Esophagus muscularis mucosa (tissue), 4 donors: ENCODE measurements around the gene CEACAM21. TPM values are rescaled to one million over a fixed set of nuclear protein-coding genes. Genes with fewer than 3 reads are reported as not detected.

Source experiments
- DNase-seq: peaks from one replicate; pipeline ENCODE4 v3.0.0-alpha.2; 2017; ENCODE audit errors: extremely low spot score
- H3K27ac ChIP-seq, 4 donors: fragments of 200-600 bp; sonication (generic); replicated peaks in 1 of 4; 1 replicate in 3 of 4; 2 replicates in 1 of 4; pipeline ENCODE4 v1.5.1; 2016 to 2019; ENCODE audit warnings: mild to moderate bottlenecking in 1 of 4
- H3K27me3 ChIP-seq, 4 donors: fragments of 200-600 bp; sonication (generic); one replicate each; pipeline versions ENCODE4 v1.5.1 to v1.6.0; 2016 to 2019
- H3K36me3 ChIP-seq, 4 donors: fragments of 200-600 bp; sonication (generic); one replicate each; pipeline ENCODE4 v1.5.1; 2016 to 2019
- H3K4me1 ChIP-seq, 4 donors: fragments of 200-600 bp; sonication (generic); one replicate each; pipeline ENCODE4 v1.5.1; 2016 to 2019
- H3K4me3 ChIP-seq, 4 donors: fragments of 200-600 bp; sonication (generic); 1 replicate in 2 of 4; 2 replicates in 2 of 4; pipeline ENCODE4 v1.5.1; 2016 to 2019; ENCODE audit warnings: mild to moderate bottlenecking in 4 of 4, moderate library complexity in 1 of 4
- H3K9me3 ChIP-seq, 4 donors: fragments of 200-600 bp; sonication (generic); 1 replicate in 3 of 4; 2 replicates in 1 of 4; pipeline ENCODE4 v1.5.1; 2016 to 2019
- CTCF ChIP-seq, 3 experiments: fragments of 200-600 bp in 2 of 3; fragments of 450-650 bp in 1 of 3; sonication (generic) in 2 of 3; IDR thresholded peaks; one replicate each; pipeline ENCODE4 v1.5.1; 2017 to 2019; ENCODE audit warnings: antibody characterized with exemption in 3 of 3, mild to moderate bottlenecking in 2 of 3, moderate library complexity in 1 of 3
- EP300 ChIP-seq: sonication (generic); formaldehyde crosslinking; IDR thresholded peaks from one replicate; pipeline ENCODE4 v1.6.1; 2017; ENCODE audit warnings: antibody characterized with exemption
- POLR2A ChIP-seq: fragments of 450-650 bp; IDR thresholded peaks from one replicate; pipeline ENCODE4 v1.6.1; 2017; ENCODE audit warnings: antibody characterized with exemption, moderate library complexity, mild to moderate bottlenecking, low read depth
- POLR2AphosphoS5 ChIP-seq, 2 donors: sonication (generic); formaldehyde crosslinking; IDR thresholded peaks; one replicate each; pipeline ENCODE4 v1.6.1; 2017; ENCODE audit warnings: antibody characterized with exemption in 2 of 2
- WGBS: methylation state at CpG from one replicate; pipeline ENCODE4 v1.1.5; 2018; 5-methylcytosine and 5-hydroxymethylcytosine counted together
- intact Hi-C: fragments of 100-400 bp; cut with DNase I; formaldehyde crosslinking; loops from one replicate; pipeline ENCODE4 v1.15.1; 2023
- total RNA-seq, 4 donors: library from RNA; depleted of rRNA; stranded (reverse); fragments of >200 nt; gene quantifications; one replicate each; pipeline versions ENCODE4 v1.1.0 to v1.2.1, GENCODE V29; 2016

CEACAM21 gene
- total RNA-seq, 4 donors from 2014 or later, result 0.83 to 1.8 TPM; not detected in 2

- 8% methylated on average over 10 of the region's 10 CpGs for WGBS
- H3K4me3 ChIP-seq, result no peak overlapping the region
- H3K27ac ChIP-seq, result no peak overlapping the region
- DNase-seq, result no peak
- peaks cover 0 to 46% (median 5%) of the 10 kb centered on the region in 4 donors for H3K27me3 ChIP-seq
- H3K9me3 ChIP-seq, result peaks cover 0 to 1% (median under 1%) of the 10 kb centered on the region in 4 donors
- no peaks in the 10 kb centered on the region for H3K36me3 ChIP-seq
- no peaks in the 10 kb centered on the region for H3K4me1 ChIP-seq
- TF ChIP-seq CTCF (IDR thresholded peaks at IDR 0.05) (peak; percentile 73 to 91 (median 73)), EP300 (no peak)
- intact Hi-C loops, result no loop called here
Measured at GRCh38 chr19:41597600-41598041, 21.7 kb downstream of the CEACAM21 start.

- WGBS, result 25% methylated on average over 6 of the region's 6 CpGs
- H3K4me1 ChIP-seq, result no peaks in the 10 kb centered on the region
- no peak overlapping the region for H3K4me3 ChIP-seq
- H3K9me3 ChIP-seq, result no peaks in the 10 kb centered on the region
- TF ChIP-seq CTCF (IDR thresholded peaks at IDR 0.05) (no peak), EP300 (no peak), POLR2A (no peak), POLR2AphosphoS5 (IDR thresholded peaks at IDR 0.05) (no peak)
- no peak for DNase-seq
- H3K36me3 ChIP-seq, result no peaks in the 10 kb centered on the region
- peaks cover 0 to 41% (median 5%) of the 10 kb centered on the region in 4 donors for H3K27me3 ChIP-seq
- intact Hi-C loops, result no loop called here
- no peak overlapping the region for H3K27ac ChIP-seq
Measured at GRCh38 chr19:41599175-41599966, 23.4 kb downstream of the CEACAM21 start.

- no peak for TF ChIP-seq CTCF (IDR thresholded peaks at IDR 0.05)
- no peak for TF ChIP-seq POLR2AphosphoS5 (IDR thresholded peaks at IDR 0.05)
- no peak for TF ChIP-seq EP300
- H3K4me3 ChIP-seq, result no peak overlapping the region
- intact Hi-C loops, result no loop called here
- no peak overlapping the region for H3K27ac ChIP-seq
- no peak for DNase-seq
- 71% methylated on average over 2 of the region's 4 CpGs for WGBS
- H3K27me3 ChIP-seq, result peaks cover 0 to 41% (median 3%) of the 10 kb centered on the region in 4 donors
- H3K4me1 ChIP-seq, result no peaks in the 10 kb centered on the region
- no peaks in the 10 kb centered on the region for H3K36me3 ChIP-seq
- H3K9me3 ChIP-seq, result no peaks in the 10 kb centered on the region
Measured at GRCh38 chr19:41601771-41602170, 25.8 kb downstream of the CEACAM21 start.

- H3K4me3 ChIP-seq, result no peak overlapping the region
- no peak for DNase-seq
- no peak overlapping the region for H3K27ac ChIP-seq
- H3K36me3 ChIP-seq, result no peaks in the 10 kb centered on the region
- peaks cover 0 to 4% (median 0%) of the 10 kb centered on the region in 4 donors for H3K9me3 ChIP-seq
- TF ChIP-seq POLR2AphosphoS5 (IDR thresholded peaks at IDR 0.05), result no peak
- TF ChIP-seq CTCF (IDR thresholded peaks at IDR 0.05), result no peak
- TF ChIP-seq POLR2A, result no peak
- no peak for TF ChIP-seq EP300
- H3K4me1 ChIP-seq, result no peaks in the 10 kb centered on the region
- intact Hi-C loops, result no loop called here
- H3K27me3 ChIP-seq, result peaks cover 0 to 24% (median 0%) of the 10 kb centered on the region in 4 donors
- WGBS, result 20% methylated on average over 2 of the region's 3 CpGs
Measured at GRCh38 chr19:41604831-41605230, 28.9 kb downstream of the CEACAM21 start.
